Measurements from ENCODE around the gene SYT7. TPM values are rescaled to one million over a fixed set of nuclear protein-coding genes. Genes with fewer than 3 reads are reported as not detected.
A peak's percentile ranks its signal among the peaks of the same experiment; 100 is the strongest.

Gene SYT7, protein sequence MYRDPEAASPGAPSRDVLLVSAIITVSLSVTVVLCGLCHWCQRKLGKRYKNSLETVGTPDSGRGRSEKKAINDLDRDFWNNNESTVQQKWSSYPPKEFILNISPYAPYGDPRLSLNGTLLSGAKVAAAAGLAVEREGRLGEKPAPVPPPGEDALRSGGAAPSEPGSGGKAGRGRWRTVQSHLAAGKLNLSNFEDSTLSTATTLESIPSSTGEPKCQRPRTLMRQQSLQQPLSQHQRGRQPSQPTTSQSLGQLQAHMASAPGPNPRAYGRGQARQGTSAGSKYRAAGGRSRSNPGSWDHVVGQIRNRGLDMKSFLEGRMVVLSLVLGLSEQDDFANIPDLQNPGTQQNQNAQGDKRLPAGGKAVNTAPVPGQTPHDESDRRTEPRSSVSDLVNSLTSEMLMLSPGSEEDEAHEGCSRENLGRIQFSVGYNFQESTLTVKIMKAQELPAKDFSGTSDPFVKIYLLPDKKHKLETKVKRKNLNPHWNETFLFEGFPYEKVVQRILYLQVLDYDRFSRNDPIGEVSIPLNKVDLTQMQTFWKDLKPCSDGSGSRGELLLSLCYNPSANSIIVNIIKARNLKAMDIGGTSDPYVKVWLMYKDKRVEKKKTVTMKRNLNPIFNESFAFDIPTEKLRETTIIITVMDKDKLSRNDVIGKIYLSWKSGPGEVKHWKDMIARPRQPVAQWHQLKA
- total RNA-seq = 10 to 100 TPM in 2 of 4 donors, 1 to 10 TPM in 2; 5.2 to 12.6 (median 8.8) TPM

DNA sequence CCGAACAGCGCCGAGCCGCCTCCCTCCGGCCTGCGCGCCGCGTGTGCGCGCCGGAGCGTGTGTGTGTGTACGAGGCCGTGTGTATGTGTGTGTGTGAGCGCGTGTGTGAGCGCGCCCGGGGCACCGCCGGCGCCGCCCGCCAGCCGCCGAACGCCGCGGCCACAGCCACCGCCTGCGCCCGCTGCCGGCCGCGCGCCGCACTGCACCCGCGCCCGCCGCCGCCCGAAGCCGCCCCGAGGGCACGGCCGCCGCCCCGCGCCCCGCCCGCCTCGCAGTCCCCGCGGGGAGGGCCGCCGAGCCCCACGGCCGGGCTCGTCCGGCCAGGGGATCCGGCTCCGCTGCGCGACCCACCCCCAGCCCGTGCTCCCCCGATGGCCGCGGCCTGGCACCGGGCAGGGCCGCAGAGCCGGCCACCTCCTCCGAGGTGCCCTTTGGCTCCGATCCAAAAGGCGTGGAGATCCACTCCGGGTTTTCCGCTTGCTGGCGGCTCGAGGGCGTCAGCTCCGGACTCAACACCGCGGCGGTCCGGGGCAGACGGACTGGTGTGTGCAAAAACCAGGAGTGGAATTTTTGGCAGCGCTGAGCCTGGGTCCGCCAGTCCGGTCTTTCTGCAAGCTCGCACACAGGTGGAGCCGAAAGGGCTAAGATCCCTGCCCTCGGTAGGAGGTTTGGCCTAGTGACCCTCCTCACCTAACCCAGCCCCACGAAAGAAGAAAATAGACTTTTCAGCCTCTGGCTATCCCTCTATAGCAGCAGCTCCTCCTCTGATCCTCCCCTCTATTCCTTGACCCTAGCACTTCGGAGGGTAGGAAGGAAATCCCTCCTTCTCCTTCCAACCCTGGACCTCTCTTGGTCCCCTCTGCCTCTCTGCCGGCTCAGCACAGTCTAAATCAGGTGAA, at the start of gene SYT7:
Gene SYT7, minus strand, starts transcription at position 47 of the 899 bp plus-strand sequence. CDS start 256 bp downstream, outside the sequence.
- no peaks in the 10 kb centered on the region for H3K36me3 ChIP-seq
- no peaks in the 10 kb centered on the region for H3K9me3 ChIP-seq
- WGBS, 2 donors = 3 to 11% methylated on average over 3 to 8 of the region's 96 CpGs
- peaks cover 0 to 24% of the 10 kb centered on the region in 2 donors for H3K4me1 ChIP-seq
- peak; percentile 96 to 97 for DNase-seq
- TF ChIP-seq POLR2A (IDR thresholded peaks at IDR 0.05) = peak; percentile 18 to 27
- TF ChIP-seq, protein P1, sequence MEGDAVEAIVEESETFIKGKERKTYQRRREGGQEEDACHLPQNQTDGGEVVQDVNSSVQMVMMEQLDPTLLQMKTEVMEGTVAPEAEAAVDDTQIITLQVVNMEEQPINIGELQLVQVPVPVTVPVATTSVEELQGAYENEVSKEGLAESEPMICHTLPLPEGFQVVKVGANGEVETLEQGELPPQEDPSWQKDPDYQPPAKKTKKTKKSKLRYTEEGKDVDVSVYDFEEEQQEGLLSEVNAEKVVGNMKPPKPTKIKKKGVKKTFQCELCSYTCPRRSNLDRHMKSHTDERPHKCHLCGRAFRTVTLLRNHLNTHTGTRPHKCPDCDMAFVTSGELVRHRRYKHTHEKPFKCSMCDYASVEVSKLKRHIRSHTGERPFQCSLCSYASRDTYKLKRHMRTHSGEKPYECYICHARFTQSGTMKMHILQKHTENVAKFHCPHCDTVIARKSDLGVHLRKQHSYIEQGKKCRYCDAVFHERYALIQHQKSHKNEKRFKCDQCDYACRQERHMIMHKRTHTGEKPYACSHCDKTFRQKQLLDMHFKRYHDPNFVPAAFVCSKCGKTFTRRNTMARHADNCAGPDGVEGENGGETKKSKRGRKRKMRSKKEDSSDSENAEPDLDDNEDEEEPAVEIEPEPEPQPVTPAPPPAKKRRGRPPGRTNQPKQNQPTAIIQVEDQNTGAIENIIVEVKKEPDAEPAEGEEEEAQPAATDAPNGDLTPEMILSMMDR (IDR thresholded peaks at IDR 0.05) = peak in 3 of 6 experiments; percentile 19 to 50 (median 20)
- H3K27me3 ChIP-seq = no peaks in the 10 kb centered on the region
- H3K27ac ChIP-seq = peak within 1 kb of the TSS in 1 of 3 donors; percentile 71
- intact Hi-C loops (cut with DNase I) = loop anchor here (2.0 to 5.0 kb wide), 2 partner anchors 46 to 56 kb away; no protein-coding TSS in a partner anchor
- peak within 1 kb of the TSS in 1 of 3 donors; percentile 55 for H3K4me3 ChIP-seq (replicated peaks in 1 of 3)

DNA sequence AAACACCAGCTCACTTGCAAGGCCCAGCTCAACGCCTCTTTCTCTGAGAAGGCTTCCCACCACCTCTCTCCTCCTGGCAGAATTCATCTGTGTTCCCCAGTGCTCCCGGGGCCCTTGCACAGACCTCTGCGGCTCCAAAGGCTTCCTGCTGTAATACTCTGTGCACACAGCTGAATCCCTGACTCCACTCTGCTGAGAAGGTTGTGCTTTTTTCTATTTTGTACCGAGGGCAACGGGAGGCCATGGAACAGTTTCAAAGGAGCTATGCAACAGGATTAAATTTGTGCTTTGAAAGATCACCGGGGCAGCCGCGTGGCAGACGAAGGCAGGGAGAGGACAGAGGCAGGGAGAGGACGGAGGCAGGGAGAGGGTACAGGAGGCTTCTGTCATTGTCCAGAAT, 49.2 kb upstream of the SYT7 start:
- TF ChIP-seq, protein P1 (IDR thresholded peaks at IDR 0.05) = no peak
- TF ChIP-seq POLR2A (IDR thresholded peaks at IDR 0.05) = no peak
- Histone ChIP-seq H3K27me3 (no peaks in the 10 kb centered on the region), H3K36me3 (no peaks in the 10 kb centered on the region), H3K4me3 (replicated peaks in 1 of 3) (no peak overlapping the region), H3K9me3 (no peaks in the 10 kb centered on the region), H3K27ac (no peak overlapping the region), H3K4me1 (peaks cover 0 to 16% of the 10 kb centered on the region in 2 donors)
- DNase-seq = no peak
- 65 to 69% methylated on average over 10 of the region's 10 CpGs for WGBS, 2 donors
- intact Hi-C loops (cut with DNase I) = no loop called here

DNA sequence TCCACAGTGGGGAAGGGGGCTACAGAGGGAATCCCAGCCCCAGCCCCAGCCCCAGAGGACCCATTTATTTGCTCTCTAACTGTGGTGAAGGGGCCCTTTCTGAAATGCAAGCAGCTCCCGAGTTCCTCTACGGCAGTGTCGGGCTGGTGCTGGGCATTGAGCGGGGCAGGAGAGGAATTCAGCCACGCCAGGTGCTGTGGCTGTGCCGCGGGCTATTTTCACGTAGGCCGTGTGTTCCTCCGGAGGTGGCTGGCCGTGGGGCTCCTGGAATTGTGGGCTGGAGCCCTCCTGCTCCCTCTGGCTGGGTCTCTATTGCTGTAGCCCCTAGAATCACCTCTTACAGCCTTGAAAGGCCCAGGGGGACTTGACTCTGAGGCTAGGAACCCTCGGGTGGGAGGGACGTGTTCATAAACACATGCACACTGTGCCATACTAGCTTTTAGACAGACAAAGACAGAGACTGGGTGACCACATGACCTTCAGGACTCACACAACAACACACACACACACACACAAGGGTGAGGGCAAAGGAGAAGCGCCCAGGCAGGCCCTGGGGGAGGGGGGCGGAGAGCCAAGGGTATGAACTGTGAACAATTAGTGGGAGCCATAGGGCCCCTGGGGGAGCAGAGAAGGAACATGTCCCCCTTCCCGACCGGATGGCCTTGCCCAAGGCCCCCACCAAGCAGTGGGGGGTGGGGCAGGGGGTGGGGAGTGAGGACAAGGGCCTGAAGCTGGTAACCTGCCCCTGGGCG, 48.4 kb upstream of the SYT7 start:
- TF ChIP-seq, protein P1 (IDR thresholded peaks at IDR 0.05) = no peak
- TF ChIP-seq POLR2A (IDR thresholded peaks at IDR 0.05) = no peak
- WGBS, 2 donors = 80 to 83% methylated on average over 14 to 18 of the region's 18 CpGs
- no peaks in the 10 kb centered on the region for H3K27me3 ChIP-seq
- no peaks in the 10 kb centered on the region for H3K36me3 ChIP-seq
- peaks cover 0 to 16% of the 10 kb centered on the region in 2 donors for H3K4me1 ChIP-seq
- no peak overlapping the region for H3K27ac ChIP-seq
- no peaks in the 10 kb centered on the region for H3K9me3 ChIP-seq
- intact Hi-C loops (cut with DNase I) = loop anchor here (2.0 to 5.0 kb wide), 2 partner anchors 47 to 150 kb away; partner anchors contain the start of gene SYT7
- no peak for DNase-seq
- no peak overlapping the region for H3K4me3 ChIP-seq (replicated peaks in 1 of 3)

DNA sequence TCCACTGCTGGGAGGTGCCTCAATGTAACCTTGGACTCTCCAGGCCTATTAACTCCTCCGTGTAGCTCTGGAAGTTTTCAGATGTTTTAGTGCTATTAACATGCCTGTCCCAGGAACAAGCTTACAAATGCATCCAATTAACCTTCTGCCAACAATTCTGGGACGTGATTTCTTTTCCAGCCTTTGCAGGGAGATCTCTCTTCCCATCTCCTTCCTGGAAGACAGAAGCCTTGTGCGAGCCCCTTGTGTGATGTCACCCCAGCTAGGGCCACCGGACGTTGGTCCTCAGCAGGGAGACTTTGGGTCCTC, 47.7 kb upstream of the SYT7 start:
- H3K27me3 ChIP-seq = no peaks in the 10 kb centered on the region
- intact Hi-C loops (cut with DNase I) = loop anchor here (2.0 to 5.0 kb wide), 2 partner anchors 46 to 150 kb away; partner anchors contain the start of gene SYT7
- no peaks in the 10 kb centered on the region for H3K36me3 ChIP-seq
- TF ChIP-seq POLR2A (IDR thresholded peaks at IDR 0.05) = no peak
- TF ChIP-seq, protein P1 (IDR thresholded peaks at IDR 0.05) = no peak
- no peak overlapping the region for H3K27ac ChIP-seq
- peaks cover 0 to 16% of the 10 kb centered on the region in 2 donors for H3K4me1 ChIP-seq
- DNase-seq = no peak
- H3K4me3 ChIP-seq (replicated peaks in 1 of 3) = no peak overlapping the region
- WGBS, 2 donors = 62 to 72% methylated on average over 5 of the region's 5 CpGs
- no peaks in the 10 kb centered on the region for H3K9me3 ChIP-seq

Measured in thyroid gland (tissue), 4 donors.